Effector memory CD4-positive, alpha-beta T cell (primary cell): ENCODE results near the gene SORCS2.

Experiments used
- DNase-seq, 3 donors: peaks; one replicate each; pipeline ENCODE4 v3.0.0-alpha.2; 2020
- H3K27ac ChIP-seq: 2 replicates; pipeline ENCODE4 v1.7.0; 2013; ENCODE audit warnings: mild to moderate bottlenecking, low read length, moderate library complexity; ENCODE audit not compliant: insufficient read depth, poor library complexity, severe bottlenecking
- H3K27me3 ChIP-seq: replicated peaks from 2 replicates; pipeline ENCODE4 v1.7.0; 2013; ENCODE audit warnings: mild to moderate bottlenecking, low read length; ENCODE audit not compliant: insufficient read depth, control insufficient read depth, poor library complexity, severe bottlenecking
- H3K36me3 ChIP-seq: 2 replicates; pipeline ENCODE4 v1.7.0; 2013; ENCODE audit warnings: mild to moderate bottlenecking, low read length, moderate library complexity; ENCODE audit not compliant: control insufficient read depth, insufficient read depth
- H3K4me1 ChIP-seq: 2 replicates; pipeline ENCODE4 v1.7.0; 2013; ENCODE audit warnings: low read length, mild to moderate bottlenecking; ENCODE audit not compliant: control insufficient read depth, insufficient read depth, poor library complexity, severe bottlenecking
- H3K4me3 ChIP-seq: 2 replicates; pipeline ENCODE4 v1.7.0; 2013; ENCODE audit warnings: low read length, low read depth, mild to moderate bottlenecking; ENCODE audit not compliant: insufficient read depth, poor library complexity, severe bottlenecking
- H3K9me3 ChIP-seq: 2 replicates; pipeline ENCODE4 v1.7.0; 2013; ENCODE audit warnings: mild to moderate bottlenecking, low read length, moderate library complexity; ENCODE audit not compliant: control insufficient read depth

The SORCS2 gene

DNA sequence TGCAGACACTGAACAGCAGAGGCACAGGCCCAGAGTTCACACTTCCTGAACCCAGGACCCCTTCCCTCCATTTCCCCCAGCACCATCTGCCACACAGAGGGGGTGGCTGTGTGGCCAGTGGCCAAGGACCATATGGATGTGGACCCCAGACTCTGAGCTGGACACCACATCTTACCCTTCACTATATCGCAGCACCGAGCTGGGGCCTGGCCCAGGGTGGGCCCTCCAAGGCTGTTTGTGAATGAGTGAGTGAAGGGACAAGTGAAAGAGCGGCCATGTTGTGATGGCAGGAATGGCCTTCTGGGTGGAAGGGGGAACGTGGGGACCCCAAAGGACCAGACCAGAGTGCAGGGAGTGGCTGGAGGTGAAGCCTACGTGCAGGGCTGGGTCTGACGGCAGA lies 498.7 kb downstream of the SORCS2 start:
- no peak for DNase-seq
- H3K27me3 ChIP-seq, result no peaks in the 10 kb centered on the region
- H3K36me3 ChIP-seq, result no peaks in the 10 kb centered on the region
- H3K9me3 ChIP-seq, result no peaks in the 10 kb centered on the region
- no peak overlapping the region for H3K27ac ChIP-seq
- no peaks in the 10 kb centered on the region for H3K4me1 ChIP-seq
- no peak overlapping the region for H3K4me3 ChIP-seq

GRCh38 chr4:7691982-7692381 lies 499.6 kb downstream of the SORCS2 start:
- Histone ChIP-seq H3K27ac (no peak overlapping the region), H3K36me3 (no peaks in the 10 kb centered on the region), H3K9me3 (no peaks in the 10 kb centered on the region), H3K4me1 (no peaks in the 10 kb centered on the region), H3K4me3 (no peak overlapping the region), H3K27me3 (no peaks in the 10 kb centered on the region)
- no peak for DNase-seq

- Histone ChIP-seq H3K4me3 (no peak overlapping the region), H3K27me3 (no peaks in the 10 kb centered on the region), H3K27ac (no peak overlapping the region), H3K4me1 (no peaks in the 10 kb centered on the region), H3K36me3 (no peaks in the 10 kb centered on the region), H3K9me3 (no peaks in the 10 kb centered on the region)
- DNase-seq, result no peak
These were observed 500.3 kb downstream of the SORCS2 start for GRCh38 chr4:7692451-7693236.

DNA sequence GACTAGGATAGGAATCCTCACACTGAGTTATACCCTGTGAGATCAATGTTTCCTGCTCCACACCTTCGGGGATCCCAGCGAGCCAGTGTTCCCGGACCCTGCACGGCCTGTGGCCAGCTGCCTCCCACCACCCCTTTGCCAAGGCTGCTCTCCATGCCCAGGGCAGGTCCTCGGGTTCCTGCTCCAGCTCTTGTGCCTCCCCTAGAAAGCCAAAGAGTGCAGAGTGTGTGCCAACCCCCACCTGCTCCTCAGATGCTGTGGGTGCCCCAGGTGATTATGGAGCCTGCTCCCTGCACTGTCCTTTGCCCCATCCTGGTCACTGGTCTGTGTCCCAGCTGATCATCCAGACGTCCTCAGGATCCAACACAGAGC lies 500.9 kb downstream of the SORCS2 start:
- DNase-seq, result no peak
- no peaks in the 10 kb centered on the region for H3K9me3 ChIP-seq

GRCh38 chr4:7693711-7694110 lies 501.4 kb downstream of the SORCS2 start:
- no peaks in the 10 kb centered on the region for H3K9me3 ChIP-seq
- no peaks in the 10 kb centered on the region for H3K4me1 ChIP-seq
- no peaks in the 10 kb centered on the region for H3K27me3 ChIP-seq
- H3K36me3 ChIP-seq, result no peaks in the 10 kb centered on the region
- no peak overlapping the region for H3K27ac ChIP-seq
- no peak overlapping the region for H3K4me3 ChIP-seq
- DNase-seq, result no peak

More for the DNA sequence above, 500.9 kb downstream of the SORCS2 start:
- Histone ChIP-seq H3K27ac (no peak overlapping the region), H3K4me3 (no peak overlapping the region), H3K27me3 (no peaks in the 10 kb centered on the region), H3K36me3 (no peaks in the 10 kb centered on the region), H3K4me1 (no peaks in the 10 kb centered on the region)

DNA sequence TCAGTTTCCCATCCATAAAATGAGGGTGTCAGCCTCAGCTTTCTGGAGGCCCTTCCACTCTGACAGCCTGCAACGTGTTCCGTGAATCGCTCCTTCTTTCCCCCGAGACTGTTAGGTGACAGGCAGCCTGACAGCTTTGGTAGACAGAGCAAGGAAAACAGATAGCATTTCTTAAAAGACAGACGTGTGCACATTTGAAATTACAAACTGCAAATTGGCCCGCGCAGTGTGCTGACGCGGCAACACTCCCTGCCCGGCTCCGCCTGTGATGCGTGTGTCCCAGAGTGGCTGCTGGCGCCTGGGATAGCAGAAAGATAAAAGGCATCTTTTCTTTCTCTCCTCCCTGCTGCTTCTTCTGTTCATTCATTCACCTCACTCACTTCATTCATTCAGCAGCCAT lies 502.0 kb downstream of the SORCS2 start:
- Histone ChIP-seq H3K27me3 (no peaks in the 10 kb centered on the region), H3K27ac (no peak overlapping the region), H3K36me3 (no peaks in the 10 kb centered on the region), H3K4me3 (no peak overlapping the region), H3K4me1 (no peaks in the 10 kb centered on the region), H3K9me3 (no peaks in the 10 kb centered on the region)
- no peak for DNase-seq

DNA sequence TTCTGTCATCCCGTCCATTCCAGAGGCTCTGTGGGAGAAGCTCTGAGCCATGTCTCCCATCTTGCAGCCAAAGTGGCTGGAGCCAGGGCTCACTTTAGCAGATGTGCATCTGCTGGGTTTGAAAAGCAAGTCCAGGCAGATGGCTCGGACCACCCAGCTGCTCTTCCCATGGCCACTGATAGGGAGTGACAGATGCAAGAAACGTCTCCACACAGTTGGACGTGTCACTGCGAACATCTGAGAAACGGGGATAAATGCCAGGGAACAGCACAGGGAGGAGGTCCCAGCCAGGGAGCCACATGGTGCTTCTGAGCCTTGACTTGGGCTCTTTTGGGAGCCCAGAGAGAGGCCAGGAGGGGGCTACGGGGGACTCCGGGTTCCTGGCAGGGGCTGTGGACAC lies 505.0 kb downstream of the SORCS2 start:
- H3K36me3 ChIP-seq, result no peaks in the 10 kb centered on the region
- no peaks in the 10 kb centered on the region for H3K27me3 ChIP-seq
- no peak overlapping the region for H3K4me3 ChIP-seq
- no peaks in the 10 kb centered on the region for H3K9me3 ChIP-seq
- H3K27ac ChIP-seq, result no peak overlapping the region
- no peak for DNase-seq
- no peaks in the 10 kb centered on the region for H3K4me1 ChIP-seq

- DNase-seq, result no peak
These were observed 505.5 kb downstream of the SORCS2 start for GRCh38 chr4:7697821-7698220.

GRCh38 chr4:7698584-7698983 lies 506.2 kb downstream of the SORCS2 start:
- no peak overlapping the region for H3K4me3 ChIP-seq
- no peaks in the 10 kb centered on the region for H3K9me3 ChIP-seq
- DNase-seq, result no peak
- H3K4me1 ChIP-seq, result no peaks in the 10 kb centered on the region
- H3K36me3 ChIP-seq, result no peaks in the 10 kb centered on the region
- H3K27ac ChIP-seq, result no peak overlapping the region
- no peaks in the 10 kb centered on the region for H3K27me3 ChIP-seq

More at GRCh38 chr4:7697821-7698220, 505.5 kb downstream of the SORCS2 start:
- no peak overlapping the region for H3K4me3 ChIP-seq
- no peaks in the 10 kb centered on the region for H3K4me1 ChIP-seq
- no peaks in the 10 kb centered on the region for H3K27me3 ChIP-seq
- H3K27ac ChIP-seq, result no peak overlapping the region
- H3K9me3 ChIP-seq, result no peaks in the 10 kb centered on the region
- H3K36me3 ChIP-seq, result no peaks in the 10 kb centered on the region

DNA sequence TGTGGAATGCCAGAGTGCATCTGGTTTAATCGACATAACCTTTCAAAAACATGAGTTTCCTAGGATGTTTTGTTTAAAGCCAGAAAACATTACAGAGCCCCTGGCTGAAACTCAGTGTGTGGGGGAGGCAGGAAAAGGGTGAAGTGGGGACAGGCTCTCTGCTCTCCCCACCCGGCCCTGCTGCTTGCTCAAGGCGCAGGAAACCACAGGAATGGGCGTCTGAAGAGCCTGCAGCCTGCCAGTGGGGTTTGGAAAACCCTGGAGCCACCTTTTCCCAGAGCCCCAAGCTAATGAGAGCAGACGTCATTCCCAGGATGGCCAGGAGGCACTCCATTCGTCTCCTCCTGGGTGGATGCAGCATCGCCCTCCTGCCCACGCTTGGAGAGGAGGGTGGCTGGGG lies 506.7 kb downstream of the SORCS2 start:
- H3K27me3 ChIP-seq, result no peaks in the 10 kb centered on the region
- H3K4me1 ChIP-seq, result no peaks in the 10 kb centered on the region
- DNase-seq, result no peak
- H3K9me3 ChIP-seq, result no peaks in the 10 kb centered on the region
- no peaks in the 10 kb centered on the region for H3K36me3 ChIP-seq
- H3K27ac ChIP-seq, result no peak overlapping the region
- no peak overlapping the region for H3K4me3 ChIP-seq
